ENCODE measurements around the gene KLKB1.

- TF ChIP-seq YY1 (IDR thresholded peaks at IDR 0.05; ENCODE audit: insufficient read depth, insufficient read length) (no peak), SUZ12 (IDR thresholded peaks at IDR 0.05; ENCODE audit: extremely low read depth, insufficient read depth, insufficient read length) (no peak)
Measured at GRCh38 chr4:186193851-186194250, 33.5 kb upstream of the KLKB1 start.

Measured in NT2/D1 (cell line).